GM18507 (cell line): ENCODE data around the gene ACAP3.

Source experiments
- DNase-seq: peaks from one replicate; pipeline ENCODE4 v3.0.0; 2011; ENCODE audit warnings: low read depth; ENCODE audit not compliant: insufficient read length; ENCODE audit errors: extremely low spot score
- FAIRE-seq: peaks from 2 replicates; lab custom pipeline; 2011; peaks lifted over from hg19 to GRCh38; lab: Jason Lieb, UNC

Gene ACAP3

DNA sequence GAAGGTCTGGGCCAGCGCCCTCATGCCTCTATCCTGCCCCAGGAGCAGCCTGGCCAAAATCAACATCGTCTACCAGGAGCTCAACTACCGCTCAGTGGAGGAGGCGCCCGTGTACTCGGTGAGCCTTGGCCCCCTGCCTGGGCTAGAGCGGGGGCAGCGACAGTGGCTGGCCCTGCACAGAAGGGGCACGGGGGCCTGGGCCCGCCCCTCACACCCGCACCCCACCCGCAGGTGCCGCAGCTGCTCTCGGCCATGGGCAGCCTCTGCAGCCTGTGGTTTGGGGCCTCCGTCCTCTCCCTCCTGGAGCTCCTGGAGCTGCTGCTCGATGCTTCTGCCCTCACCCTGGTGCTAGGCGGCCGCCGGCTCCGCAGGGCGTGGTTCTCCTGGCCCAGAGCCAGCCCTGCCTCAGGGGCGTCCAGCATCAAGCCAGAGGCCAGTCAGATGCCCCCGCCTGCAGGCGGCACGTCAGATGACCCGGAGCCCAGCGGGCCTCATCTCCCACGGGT lies 16.7 kb downstream of the ACAP3 start:
- no peak for FAIRE-seq
- no peak for DNase-seq

DNA sequence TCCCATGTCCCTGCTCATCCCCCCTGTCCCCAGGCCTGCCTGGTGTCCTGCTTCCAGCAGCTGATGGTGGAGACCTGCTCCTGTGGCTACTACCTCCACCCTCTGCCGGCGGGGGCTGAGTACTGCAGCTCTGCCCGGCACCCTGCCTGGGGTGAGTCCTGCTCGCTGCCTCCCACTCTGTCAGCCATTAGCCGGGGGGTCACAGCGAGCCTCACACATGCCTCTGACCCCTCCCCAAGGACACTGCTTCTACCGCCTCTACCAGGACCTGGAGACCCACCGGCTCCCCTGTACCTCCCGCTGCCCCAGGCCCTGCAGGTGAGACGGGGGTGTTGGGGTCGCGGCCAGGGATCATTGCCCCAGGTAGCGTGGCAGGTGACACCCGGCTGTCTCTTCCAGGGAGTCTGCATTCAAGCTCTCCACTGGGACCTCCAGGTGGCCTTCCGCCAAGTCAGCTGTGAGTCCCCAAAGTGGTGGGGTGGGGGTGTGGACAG lies 17.4 kb downstream of the ACAP3 start:
- FAIRE-seq, result peak; percentile 71

GRCh38 chr1:1287288-1288110 lies 20.2 kb downstream of the ACAP3 start:
- no peak for DNase-seq
- no peak for FAIRE-seq

More for the DNA sequence above, 17.4 kb downstream of the ACAP3 start:
- DNase-seq, result peak; percentile 67

GRCh38 chr1:1286313-1287261 lies 21.1 kb downstream of the ACAP3 start:
- FAIRE-seq (no peak), DNase-seq (no peak)

DNA sequence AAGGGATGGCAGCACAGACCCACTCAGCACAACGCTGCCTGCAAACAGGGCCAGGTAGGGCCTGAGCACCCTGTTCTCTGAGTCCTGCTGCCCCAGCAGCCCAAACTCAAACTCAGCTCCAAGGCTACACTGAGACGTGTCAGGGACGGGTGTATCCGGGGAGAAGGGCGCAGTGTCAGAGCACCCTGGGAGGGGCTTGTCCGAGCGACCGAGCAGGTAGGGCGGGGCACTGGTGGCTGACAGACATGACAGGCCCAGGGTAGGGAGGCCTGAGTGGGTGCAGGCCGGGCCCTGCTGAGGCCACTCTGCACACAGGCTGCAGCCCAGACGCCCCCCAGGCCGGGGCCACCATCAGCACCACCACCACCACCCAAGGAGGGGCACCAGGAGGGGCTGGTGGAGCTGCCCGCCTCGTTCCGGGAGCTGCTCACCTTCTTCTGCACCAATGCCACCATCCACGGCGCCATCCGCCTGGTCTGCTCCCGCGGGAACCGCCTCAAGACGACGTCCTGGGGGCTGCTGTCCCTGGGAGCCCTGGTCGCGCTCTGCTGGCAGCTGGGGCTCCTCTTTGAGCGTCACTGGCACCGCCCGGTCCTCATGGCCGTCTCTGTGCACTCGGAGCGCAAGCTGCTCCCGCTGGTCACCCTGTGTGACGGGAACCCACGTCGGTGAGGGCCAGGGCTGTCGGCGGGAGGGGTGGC lies 22.0 kb downstream of the ACAP3 start:
- FAIRE-seq (no peak), DNase-seq (no peak)

DNA sequence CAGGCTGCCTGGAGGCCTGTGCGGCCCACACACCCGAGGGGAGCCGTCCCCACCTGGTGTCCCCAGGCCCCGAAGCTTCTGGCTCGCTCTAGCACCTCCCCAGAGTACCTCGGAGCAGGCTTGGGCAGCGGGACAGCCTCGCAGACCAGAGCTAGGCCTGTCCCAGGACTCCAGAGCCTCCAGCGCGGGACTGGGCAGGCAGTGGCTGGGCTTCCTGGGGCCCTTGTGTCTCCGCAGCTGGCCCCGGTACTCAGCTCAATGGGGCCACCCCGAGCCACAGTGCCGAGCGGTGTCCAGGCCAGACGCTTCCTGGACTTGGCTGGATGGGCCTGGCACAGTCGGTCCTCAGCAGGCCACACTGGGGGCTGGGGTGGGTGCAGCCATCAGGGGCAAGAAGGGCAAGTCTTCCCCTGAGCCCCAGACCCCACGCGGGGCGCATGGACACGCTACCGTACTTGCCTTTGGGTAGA lies 22.6 kb downstream of the ACAP3 start:
- DNase-seq, result no peak
- FAIRE-seq, result no peak

- DNase-seq, result no peak
- no peak for FAIRE-seq
Observed at GRCh38 chr1:1284221-1285101, 23.3 kb downstream of the ACAP3 start.

GRCh38 chr1:1283821-1284220 lies 23.9 kb downstream of the ACAP3 start:
- FAIRE-seq (no peak), DNase-seq (no peak)

GRCh38 chr1:1282998-1283397 lies 24.7 kb downstream of the ACAP3 start:
- DNase-seq (no peak), FAIRE-seq (no peak)

DNA sequence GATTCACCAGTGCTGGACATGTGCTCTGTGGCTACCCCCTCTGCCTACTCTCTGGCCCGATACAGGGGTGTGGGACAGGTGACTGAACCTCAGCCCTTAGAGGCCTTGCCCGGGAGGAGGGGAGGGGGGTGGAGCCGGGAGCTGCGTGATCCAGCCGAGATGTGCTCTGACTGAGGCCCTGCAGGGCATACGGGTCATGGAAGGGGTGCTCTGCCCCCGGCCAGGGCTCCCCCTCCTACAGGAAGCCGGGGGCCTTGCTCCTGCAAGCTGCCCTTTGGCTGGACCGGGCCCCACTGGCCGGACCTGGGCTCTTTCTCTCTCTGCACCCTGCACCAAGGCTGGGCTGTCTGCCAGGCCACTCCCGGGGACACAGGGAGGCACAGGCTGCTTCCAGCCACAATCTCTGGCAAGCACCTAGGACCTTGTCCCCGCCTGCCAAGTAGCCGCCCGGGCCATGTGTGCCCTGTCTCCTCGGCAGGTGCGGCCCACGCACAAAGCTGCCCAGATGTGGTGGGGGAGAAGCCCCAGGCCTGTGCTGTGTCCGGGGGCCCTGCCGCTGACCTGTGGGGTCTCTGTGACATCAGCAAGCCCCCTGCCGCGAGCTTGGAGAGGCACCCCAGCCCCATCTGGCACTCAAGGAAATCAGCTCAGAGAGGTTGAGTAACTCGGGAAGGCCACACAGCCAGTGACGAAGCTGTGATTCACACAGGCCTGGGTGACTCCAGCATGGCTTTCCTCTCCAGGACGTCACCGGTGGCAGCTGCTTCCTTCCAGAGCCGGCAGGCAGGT lies 26.0 kb downstream of the ACAP3 start:
- FAIRE-seq (no peak), DNase-seq (no peak)

DNA sequence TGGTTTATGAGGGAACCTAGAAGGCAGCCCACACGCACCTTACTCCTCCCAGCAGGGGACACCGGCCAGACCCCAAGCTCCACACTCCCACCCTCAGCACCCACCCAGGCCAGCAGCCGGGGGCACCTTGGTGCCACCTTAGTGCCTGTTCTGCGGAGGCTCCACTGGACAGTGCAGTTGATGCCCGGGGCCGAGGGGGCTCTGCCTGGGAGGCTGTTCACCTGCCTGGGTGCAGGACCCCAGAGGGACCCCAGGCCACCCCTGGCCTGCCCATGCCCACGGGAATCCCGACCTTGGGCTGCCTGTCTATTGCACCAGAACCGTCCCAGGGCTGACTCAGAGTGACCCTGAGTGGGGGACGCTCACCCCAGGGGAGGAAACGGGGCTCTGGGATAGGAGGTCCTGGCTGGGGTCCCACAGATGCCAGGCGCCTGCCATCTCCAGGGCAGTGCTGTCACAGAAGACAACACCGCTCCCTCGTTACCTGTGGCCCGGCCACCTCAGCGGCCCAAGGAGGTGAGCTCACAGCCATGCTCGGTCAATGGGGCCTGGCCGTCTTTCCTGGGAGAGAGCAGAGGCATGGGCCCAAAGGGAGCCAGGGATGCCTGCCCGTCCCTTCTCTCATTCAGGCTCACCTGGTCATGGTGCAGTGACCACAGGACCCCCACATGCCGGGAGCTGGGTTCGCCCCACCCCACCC lies 26.8 kb downstream of the ACAP3 start:
- no peak for FAIRE-seq
- DNase-seq, result no peak

DNA sequence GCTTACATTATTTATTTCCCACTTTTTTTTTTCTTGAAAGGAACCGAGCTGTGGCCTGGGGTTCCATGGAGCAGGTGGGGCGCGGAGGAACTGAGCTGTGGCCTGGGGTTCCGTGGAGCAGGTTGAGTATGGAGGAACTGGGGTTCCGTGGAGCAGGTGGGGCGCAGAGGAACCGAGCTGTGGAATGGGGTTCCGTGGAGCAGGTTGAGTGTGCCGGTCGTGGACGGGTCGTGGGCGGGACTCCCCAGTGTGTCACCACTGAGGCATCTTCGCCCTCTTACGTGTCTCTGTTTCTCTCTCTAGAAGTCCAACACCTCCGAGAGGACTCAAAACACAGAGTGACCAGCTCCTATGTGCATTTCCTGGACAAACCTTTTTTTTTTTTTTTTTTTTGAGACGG lies 28.7 kb downstream of the ACAP3 start:
- DNase-seq (no peak), FAIRE-seq (no peak)

DNA sequence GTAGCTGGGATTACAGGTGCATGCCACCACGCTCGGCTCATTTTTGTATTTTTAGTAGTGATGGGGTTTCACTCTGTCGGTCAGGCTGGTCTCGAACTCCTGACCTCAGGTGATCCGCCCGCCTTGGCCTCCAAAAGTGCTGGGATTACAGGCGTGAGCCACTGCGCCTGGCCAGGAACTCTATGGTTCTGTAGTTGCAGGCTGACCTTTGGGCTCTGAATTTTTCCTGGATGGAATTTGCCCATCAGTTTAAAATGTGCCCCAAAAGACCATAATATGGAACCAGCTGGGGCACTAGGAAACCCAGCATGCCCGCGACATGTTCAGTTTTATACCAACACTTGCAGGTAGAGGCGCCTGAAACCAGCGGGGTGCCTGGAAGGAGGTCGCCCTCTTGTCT lies 29.1 kb downstream of the ACAP3 start:
- FAIRE-seq, result no peak
- no peak for DNase-seq

GRCh38 chr1:1275836-1276235 lies 31.9 kb downstream of the ACAP3 start:
- FAIRE-seq (no peak), DNase-seq (no peak)

- DNase-seq, result no peak
- no peak for FAIRE-seq
Observed at GRCh38 chr1:1274931-1275431, 32.7 kb downstream of the ACAP3 start.

GRCh38 chr1:1274299-1274930 lies 33.3 kb downstream of the ACAP3 start:
- no peak for FAIRE-seq
- no peak for DNase-seq
